ENCODE data around the gene MMP15.
"Not testable (repeated sequence)": the region's sequence is repeated elsewhere in the genome, so short reads cannot be mapped to it uniquely, and the experiment has no call there.

The MMP15 gene

GRCh38 chr16:58094026-58094425 is 68.5 kb downstream of the MMP15 start:
- DNase-seq = no peak

GRCh38 chr16:58094791-58095574 is 69.4 kb downstream of the MMP15 start:
- DNase-seq = no peak

- not testable (repeated sequence) for DNase-seq
These were observed 70.0 kb downstream of the MMP15 start for GRCh38 chr16:58095575-58095960.

DNA sequence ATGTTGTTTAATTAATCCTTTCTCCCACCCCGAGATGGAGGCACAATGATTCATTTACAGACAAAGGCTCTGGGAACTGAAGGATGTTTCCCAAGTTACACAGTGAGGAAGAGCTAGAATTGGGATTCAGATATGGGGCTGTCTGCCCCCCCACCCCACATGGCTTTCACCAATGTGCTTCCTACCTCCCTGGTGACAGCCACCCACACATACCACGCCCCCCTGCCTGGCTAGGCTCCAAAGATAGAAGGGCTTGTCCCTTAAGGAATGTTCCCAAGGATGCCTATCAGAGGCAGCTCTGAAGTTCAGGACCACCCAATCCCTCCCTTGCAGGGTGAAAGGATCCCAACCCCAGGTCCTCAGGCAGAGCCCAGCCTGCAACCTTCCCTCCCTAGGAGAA is 70.7 kb downstream of the MMP15 start:
- no peak for DNase-seq
